ENCODE data around the gene SMARCE1.

The SMARCE1 gene

GRCh38 chr17:40645943-40646342, 1.7 kb downstream of the SMARCE1 start:
- no peak for DNase-seq (ENCODE audit: low read depth)

GRCh38 chr17:40645291-40645690, 2.3 kb downstream of the SMARCE1 start:
- no peak for DNase-seq (ENCODE audit: low read depth)

GRCh38 chr17:40637931-40638330, 9.7 kb downstream of the SMARCE1 start:
- DNase-seq (ENCODE audit: low read depth) = no peak

- DNase-seq (ENCODE audit: low read depth) = no peak
Measured at GRCh38 chr17:40633871-40634270, 13.7 kb downstream of the SMARCE1 start.

GRCh38 chr17:40632216-40632615, 15.4 kb downstream of the SMARCE1 start:
- no peak for DNase-seq (ENCODE audit: low read depth)

GRCh38 chr17:40629842-40630241, 17.8 kb downstream of the SMARCE1 start:
- DNase-seq (ENCODE audit: low read depth) = no peak

- DNase-seq (ENCODE audit: low read depth) = no peak
Measured at GRCh38 chr17:40625311-40625710, 22.3 kb downstream of the SMARCE1 start.

- no peak for DNase-seq (ENCODE audit: low read depth)
Measured at GRCh38 chr17:40623419-40624210, 24.0 kb downstream of the SMARCE1 start.

GRCh38 chr17:40622509-40622928, 25.1 kb downstream of the SMARCE1 start:
- no peak for DNase-seq (ENCODE audit: low read depth)

GRCh38 chr17:40621578-40621977, 26.0 kb downstream of the SMARCE1 start:
- DNase-seq (ENCODE audit: low read depth) = peak; percentile 39

GRCh38 chr17:40621019-40621418, 26.6 kb downstream of the SMARCE1 start:
- no peak for DNase-seq (ENCODE audit: low read depth)

GRCh38 chr17:40618754-40619625, 28.6 kb downstream of the SMARCE1 start:
- no peak for DNase-seq (ENCODE audit: low read depth)

GRCh38 chr17:40617678-40618240, 29.9 kb downstream of the SMARCE1 start:
- DNase-seq (ENCODE audit: low read depth) = no peak

GRCh38 chr17:40616592-40616991, 31.0 kb downstream of the SMARCE1 start:
- no peak for DNase-seq (ENCODE audit: low read depth)

- no peak for DNase-seq (ENCODE audit: low read depth)
Measured at GRCh38 chr17:40615841-40616476, 31.7 kb downstream of the SMARCE1 start.

GRCh38 chr17:40615068-40615840, 32.4 kb downstream of the SMARCE1 start:
- peak; percentile 42 for DNase-seq (ENCODE audit: low read depth)

GRCh38 chr17:40614431-40615067, 33.1 kb downstream of the SMARCE1 start:
- no peak for DNase-seq (ENCODE audit: low read depth)

- no peak for DNase-seq (ENCODE audit: low read depth)
Measured at GRCh38 chr17:40613467-40614154, 34.0 kb downstream of the SMARCE1 start.

- no peak for DNase-seq (ENCODE audit: low read depth)
Measured at GRCh38 chr17:40612599-40613244, 34.9 kb downstream of the SMARCE1 start.
